H1 (cell line): ENCODE measurements around the gene GCK. TPM values are rescaled to one million over a fixed set of nuclear protein-coding genes. Genes with fewer than 3 reads are reported as not detected.

Source experiments
- BRCA1 ChIP-seq: IDR thresholded peaks from 2 replicates; pipeline ENCODE4 v1.6.1; 2012; ENCODE audit warnings: low read depth, low read length, improper control_type of control experiment
- MAFK ChIP-seq: IDR thresholded peaks from 2 replicates; pipeline ENCODE4 v1.6.1; 2012; ENCODE audit warnings: low read depth, mild to moderate bottlenecking, improper control_type of control experiment, low read length
- SIX5 ChIP-seq: IDR thresholded peaks from 2 replicates; pipeline ENCODE4 v1.6.1; 2011; ENCODE audit warnings: mild to moderate bottlenecking, low read depth, low read length
- polyA plus RNA-seq, 7 experiments: library from polyadenylated mRNA; depleted of rRNA in 3 of 7; stranded (reverse) in 5 of 7; unstranded in 2 of 7; fragments of >200 nt in 5 of 7; fragments of 200-250 nt in 2 of 7; gene quantifications; 1 replicate in 5 of 7; 2 replicates in 1 of 7; 4 replicates in 1 of 7; pipeline versions ENCODE4 v1.2.1 to v1.2.3, GENCODE V29; 2011 to 2013; ENCODE audit warnings: missing spikeins in 2 of 7, mixed read lengths in 2 of 7
- total RNA-seq: library from RNA; stranded (reverse); fragmentation: NEBNext Ultra II Directional; extraction: Animal tissue kit (Norgen Biotek cat#: 25700); gene quantifications from 2 replicates; pipeline ENCODE4 v1.2.1, GENCODE V29; 2021

The GCK gene
- total and polyA plus RNA-seq, 2 of the 8 experiments (the other 6 are each of a cell fraction or from before 2014, with no cell fraction given), result 2.4 to 4.9 TPM

- TF ChIP-seq BRCA1, result no peak
- TF ChIP-seq MAFK, result no peak
- no peak for TF ChIP-seq SIX5
Observed at GRCh38 chr7:44194562-44195145, 5.4 kb upstream of the GCK start (continued).
